HepG2 (cell line): ENCODE data around the gene OLAH. TPM values are rescaled to one million over a fixed set of nuclear protein-coding genes. Genes with fewer than 3 reads are reported as not detected.

ENCODE experiments used
- ATAC-seq: fragments of 200-7000 bp; cut with Tn5 transposase; 3 replicates; pipeline ENCODE4 v1.9.1; 2020; ENCODE audit warnings: mild to moderate bottlenecking, moderate library complexity
- BruUV-seq: library from RNA; stranded (reverse); fragments of 400-500 nt; replicated peaks from 2 replicates; lab custom pipeline; 2021; lab: Mats Ljungman, UMichigan
- CTCF ChIA-PET: fragments of 300-600 bp; formaldehyde crosslinking; extraction: SDS; loops from one replicate; lab custom pipeline; 2021; ENCODE audit warnings: low total read pairs, inconsistent platforms, low intra/inter-chr PET ratio; lab: Yijun Ruan, JAX
- POLR2A ChIA-PET: fragments of 350-600 bp; sonication (Branson Sonifier 250); formaldehyde crosslinking; loops from one replicate; lab custom pipeline; 2020; ENCODE audit warnings: antibody characterized with exemption, inconsistent platforms; lab: Yijun Ruan, JAX
- DNase-seq: peaks from one replicate; pipeline ENCODE4 v3.0.0-alpha.2; 2015; ENCODE audit warnings: low spot score
- FAIRE-seq: peaks from 3 replicates; lab custom pipeline; 2011; peaks lifted over from hg19 to GRCh38; lab: Jason Lieb, UNC
- H2AFZ ChIP-seq: one replicate; pipeline ENCODE4 v1.6.1; 2011; ENCODE audit warnings: low read length, inconsistent platforms
- H3K27ac ChIP-seq: fragments of 300-600 bp; 3 replicates; pipeline ENCODE4 v1.8.0; 2011; ENCODE audit warnings: mixed run types, mild to moderate bottlenecking, mixed read lengths, low read length, inconsistent platforms; ENCODE audit not compliant: insufficient read depth; ENCODE audit errors: extremely low read length
- H3K27me3 ChIP-seq, 2 experiments: fragments of 200-600 bp in 1 of 2; 2 replicates in 1 of 2; 3 replicates in 1 of 2; pipeline versions ENCODE4 v1.6.0 to v1.8.0; 2011; ENCODE audit warnings: low read length in 2 of 2, mild to moderate bottlenecking in 2 of 2, moderate library complexity in 2 of 2, inconsistent platforms in 1 of 2; ENCODE audit not compliant: insufficient read depth in 2 of 2, control insufficient read depth in 1 of 2
- H3K36me3 ChIP-seq, 2 experiments: fragments of 200-600 bp in 1 of 2; replicated peaks in 1 of 2; 2 replicates in 1 of 2; 3 replicates in 1 of 2; pipeline versions ENCODE4 v1.5.1 to v1.8.0; 2011; ENCODE audit warnings: low read length in 2 of 2, inconsistent platforms in 1 of 2; ENCODE audit not compliant: insufficient read depth in 2 of 2, control insufficient read depth in 1 of 2
- H3K4me1 ChIP-seq: 2 replicates; pipeline ENCODE4 v1.5.1; 2012; ENCODE audit warnings: low read length, inconsistent platforms; ENCODE audit not compliant: insufficient read depth
- H3K4me2 ChIP-seq: 2 replicates; pipeline ENCODE4 v1.6.0; 2011; ENCODE audit warnings: low read depth, low read length, inconsistent platforms
- H3K4me3 ChIP-seq, 3 experiments: fragments of 200-600 bp in 1 of 3; sonication (generic), shearing (Covaris generic) in 1 of 3; replicated peaks in 1 of 3; 2 replicates each; pipeline ENCODE4 v1.5.1; 2011 to 2016; ENCODE audit warnings: low read length in 3 of 3, inconsistent platforms in 2 of 3, low read depth in 2 of 3, mild to moderate bottlenecking in 2 of 3, control low read depth in 1 of 3, mixed read lengths in 1 of 3; ENCODE audit not compliant: insufficient read depth in 1 of 3
- H3K79me2 ChIP-seq: one replicate; pipeline ENCODE4 v1.6.1; 2011; ENCODE audit warnings: low read length, inconsistent platforms; ENCODE audit not compliant: insufficient read depth
- H3K9ac ChIP-seq: 2 replicates; pipeline ENCODE4 v1.6.0; 2011; ENCODE audit warnings: mild to moderate bottlenecking, low read depth, low read length, inconsistent platforms; ENCODE audit not compliant: insufficient read depth
- H3K9me3 ChIP-seq: 2 replicates; pipeline ENCODE4 v1.5.1; 2012; ENCODE audit warnings: mild to moderate bottlenecking, low read length
- H4K20me1 ChIP-seq: 2 replicates; pipeline ENCODE4 v1.6.0; 2011; ENCODE audit warnings: inconsistent platforms, mild to moderate bottlenecking, low read length, moderate library complexity; ENCODE audit not compliant: insufficient read depth
- DBP ChIP-seq: sonication (generic); formaldehyde crosslinking; IDR thresholded peaks from 2 replicates; pipeline ENCODE4 v1.4.0; 2020; ENCODE audit warnings: missing genetic modification reagents; ENCODE audit errors: not compliant biosample characterization
- DPF2 ChIP-seq: sonication (generic); formaldehyde crosslinking; IDR thresholded peaks from 2 replicates; pipeline ENCODE4 v1.4.0; 2020; ENCODE audit warnings: mild to moderate bottlenecking, low read depth, missing genetic modification reagents, borderline replicate concordance
- EED ChIP-seq: sonication (generic); formaldehyde crosslinking; IDR thresholded peaks from 2 replicates; pipeline ENCODE4 v1.5.0; 2020; ENCODE audit warnings: mild to moderate bottlenecking, missing genetic modification reagents
- ELF3 ChIP-seq: IDR thresholded peaks from 2 replicates; pipeline ENCODE4 v1.6.1; 2016; ENCODE audit warnings: missing genetic modification reagents, missing compliant biosample characterization
- MAFF ChIP-seq: IDR thresholded peaks from 2 replicates; pipeline ENCODE4 v1.6.1; 2011; ENCODE audit warnings: low read depth, low read length, improper control_type of control experiment
- NAIF1 ChIP-seq: sonication (generic); formaldehyde crosslinking; IDR thresholded peaks from 2 replicates; pipeline ENCODE4 v1.5.0; 2020; ENCODE audit warnings: mild to moderate bottlenecking, missing genetic modification reagents, borderline replicate concordance
- SMC3 ChIP-seq: IDR thresholded peaks from 2 replicates; pipeline ENCODE4 v1.6.1; 2011; ENCODE audit warnings: low read length, improper control_type of control experiment
- USF2 ChIP-seq, 2 experiments: sonication (generic) in 1 of 2; formaldehyde crosslinking in 1 of 2; IDR thresholded peaks; 2 replicates each; pipeline versions ENCODE4 v1.5.1 to v1.6.1; 2011 to 2020; ENCODE audit warnings: borderline replicate concordance in 1 of 2, low read depth in 1 of 2, low read length in 1 of 2, mild to moderate bottlenecking in 1 of 2, missing genetic modification reagents in 1 of 2, moderate library complexity in 1 of 2
- YEATS4 ChIP-seq: sonication (generic); formaldehyde crosslinking; IDR thresholded peaks from 2 replicates; pipeline ENCODE4 v1.4.0; 2020; ENCODE audit warnings: missing genetic modification reagents, borderline replicate concordance
- ZFP90 ChIP-seq: sonication (generic); formaldehyde crosslinking; IDR thresholded peaks from 2 replicates; pipeline ENCODE4 v1.8.0; 2022; ENCODE audit warnings: missing genetic modification reagents, mild to moderate bottlenecking, inconsistent platforms, borderline replicate concordance
- ZNF530 ChIP-seq: sonication (generic); formaldehyde crosslinking; IDR thresholded peaks from 2 replicates; pipeline ENCODE4 v1.5.0; 2020; ENCODE audit warnings: low read depth, mild to moderate bottlenecking, missing genetic modification reagents
- ZNF720 ChIP-seq: sonication (generic); formaldehyde crosslinking; IDR thresholded peaks from 2 replicates; pipeline ENCODE4 v1.4.0; 2020; ENCODE audit warnings: missing genetic modification reagents
- ZNF75D ChIP-seq: sonication (generic); formaldehyde crosslinking; IDR thresholded peaks from 2 replicates; pipeline ENCODE4 v1.8.1; 2023; ENCODE audit warnings: missing genetic modification reagents, mild to moderate bottlenecking, borderline replicate concordance
- ZNF879 ChIP-seq: sonication (generic); formaldehyde crosslinking; IDR thresholded peaks from 2 replicates; pipeline ENCODE4 v1.8.1; 2023; ENCODE audit warnings: missing genetic modification reagents
- WGBS: methylation state at CpG from one replicate; pipeline ENCODE4 v1.1.6; 2017; ENCODE audit warnings: low lambda C conversion rate; 5-methylcytosine and 5-hydroxymethylcytosine counted together
- in situ Hi-C: cut with HindIII; loops from 2 replicates; pipeline ENCODE4 v1.10.0; 2017; ENCODE audit warnings: low pct_unique_long_range_greater_than_20kb; ENCODE audit not compliant: extremely low pct_ligation_motif_present
- intact Hi-C: fragments of 100-400 bp; cut with micrococcal nuclease; formaldehyde crosslinking; loops from one replicate; pipeline ENCODE4 v1.10.0; 2022; ENCODE audit not compliant: unreplicated experiment
- polyA plus RNA-seq, 8 experiments: library from polyadenylated mRNA; depleted of rRNA in 3 of 8; stranded (reverse) in 7 of 8; unstranded in 1 of 8; fragments of >200 nt; fragmentation: Illumina TruSeq in 4 of 8; extraction: Trizol in 4 of 8; gene quantifications; 2 replicates each; pipeline versions ENCODE4 v1.2.1 to v1.2.3, GENCODE V29; 2011 to 2016; ENCODE audit warnings: low read depth in 4 of 8, missing spikeins in 1 of 8, mixed read lengths in 1 of 8; ENCODE audit not compliant: insufficient read depth in 1 of 8
- total RNA-seq, 5 experiments: library from RNA; depleted of rRNA; stranded (reverse); fragments of >200 nt; fragmentation: Illumina TruSeq; extraction: Trizol; gene quantifications; 2 replicates each; pipeline ENCODE4 v1.2.3, GENCODE V29; 2016; ENCODE audit warnings: low read depth in 1 of 5
- TF ChIP-seq, protein P1 (sequence below): sonication (generic); formaldehyde crosslinking; IDR thresholded peaks from 2 replicates; pipeline ENCODE4 v1.4.0; 2020; ENCODE audit warnings: mild to moderate bottlenecking, missing genetic modification reagents
- TF ChIP-seq, protein P2 (sequence below): sonication (generic); formaldehyde crosslinking; IDR thresholded peaks from 2 replicates; pipeline ENCODE4 v1.5.0; 2020; ENCODE audit warnings: missing genetic modification reagents
- TF ChIP-seq, protein P3 (sequence below): sonication (generic); formaldehyde crosslinking; IDR thresholded peaks from 2 replicates; pipeline ENCODE4 v1.5.0; 2020; ENCODE audit warnings: missing genetic modification reagents
- TF ChIP-seq, protein P4 (sequence below): sonication (generic); formaldehyde crosslinking; IDR thresholded peaks from 2 replicates; pipeline ENCODE4 v1.9.0; 2021; ENCODE audit warnings: missing genetic modification reagents, mild to moderate bottlenecking, borderline replicate concordance

The OLAH gene
- total and polyA plus RNA-seq, 2 of the 13 experiments (the other 11 are each of a cell fraction or from before 2014, with no cell fraction given): 0.13 TPM; not detected in 1

- 55% methylated on average over 5 of the region's 5 CpGs for WGBS
- no peaks in the 10 kb centered on the region for H3K27me3 ChIP-seq
- no peaks in the 10 kb centered on the region for H3K9me3 ChIP-seq
- no peak overlapping the region for H3K9ac ChIP-seq
- peaks cover 8% of the 10 kb centered on the region for H3K4me1 ChIP-seq
- H2AFZ ChIP-seq: no peak overlapping the region
- POLR2A ChIA-PET: no interaction called here
- CTCF ChIA-PET: no interaction called here
- H4K20me1 ChIP-seq: no peaks in the 10 kb centered on the region
- no peak overlapping the region for H3K4me3 ChIP-seq
- DNase-seq (no peak), ATAC-seq (no peak), FAIRE-seq (no peak)
- in situ Hi-C loops: no loop called here
- no TSS peak for BruUV-seq
- no peaks in the 10 kb centered on the region for H3K79me2 ChIP-seq
- intact Hi-C loops: no loop called here
- no peaks in the 10 kb centered on the region for H3K36me3 ChIP-seq
- H3K4me2 ChIP-seq: no peak overlapping the region
- H3K27ac ChIP-seq: no peak overlapping the region
- TF ChIP-seq SMC3: no peak
- TF ChIP-seq ZNF530 (CRISPR knock-in tag): no peak
- TF ChIP-seq ZFP90 (CRISPR knock-in tag): no peak
- no peak for TF ChIP-seq EED (CRISPR knock-in tag)
- TF ChIP-seq ELF3: no peak
- TF ChIP-seq, protein P1, sequence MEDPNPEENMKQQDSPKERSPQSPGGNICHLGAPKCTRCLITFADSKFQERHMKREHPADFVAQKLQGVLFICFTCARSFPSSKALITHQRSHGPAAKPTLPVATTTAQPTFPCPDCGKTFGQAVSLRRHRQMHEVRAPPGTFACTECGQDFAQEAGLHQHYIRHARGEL (CRISPR knock-in tag): no peak
- TF ChIP-seq, protein P2, sequence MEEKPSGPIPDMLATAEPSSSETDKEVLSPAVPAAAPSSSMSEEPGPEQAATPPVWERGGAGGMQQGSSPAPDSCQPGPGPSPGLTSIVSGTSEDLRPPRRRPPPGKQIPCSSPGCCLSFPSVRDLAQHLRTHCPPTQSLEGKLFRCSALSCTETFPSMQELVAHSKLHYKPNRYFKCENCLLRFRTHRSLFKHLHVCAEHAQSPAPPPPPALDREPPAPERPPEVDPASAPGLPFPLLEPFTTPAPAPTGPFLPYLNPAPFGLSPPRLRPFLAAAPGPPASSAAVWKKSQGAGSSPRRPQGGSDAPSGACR (CRISPR knock-in tag): no peak
- no peak for TF ChIP-seq NAIF1
- no peak for TF ChIP-seq ZNF720
- TF ChIP-seq, protein P3, sequence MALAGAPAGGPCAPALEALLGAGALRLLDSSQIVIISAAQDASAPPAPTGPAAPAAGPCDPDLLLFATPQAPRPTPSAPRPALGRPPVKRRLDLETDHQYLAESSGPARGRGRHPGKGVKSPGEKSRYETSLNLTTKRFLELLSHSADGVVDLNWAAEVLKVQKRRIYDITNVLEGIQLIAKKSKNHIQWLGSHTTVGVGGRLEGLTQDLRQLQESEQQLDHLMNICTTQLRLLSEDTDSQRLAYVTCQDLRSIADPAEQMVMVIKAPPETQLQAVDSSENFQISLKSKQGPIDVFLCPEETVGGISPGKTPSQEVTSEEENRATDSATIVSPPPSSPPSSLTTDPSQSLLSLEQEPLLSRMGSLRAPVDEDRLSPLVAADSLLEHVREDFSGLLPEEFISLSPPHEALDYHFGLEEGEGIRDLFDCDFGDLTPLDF (CRISPR knock-in tag): no peak
- TF ChIP-seq MAFF: no peak
- TF ChIP-seq USF2 (IDR thresholded peaks at IDR 0.05; ENCODE audit: low read depth, low read length): no peak
- no peak for TF ChIP-seq USF2 (CRISPR knock-in tag; IDR thresholded peaks at IDR 0.05; ENCODE audit: borderline replicate concordance)
- TF ChIP-seq ZNF75D (CRISPR knock-in tag): no peak
- TF ChIP-seq DBP (CRISPR knock-in tag): no peak
- TF ChIP-seq ZNF879 (CRISPR knock-in tag): no peak
- TF ChIP-seq YEATS4 (CRISPR knock-in tag): no peak
- TF ChIP-seq DPF2 (CRISPR knock-in tag): no peak
- TF ChIP-seq, protein P4, sequence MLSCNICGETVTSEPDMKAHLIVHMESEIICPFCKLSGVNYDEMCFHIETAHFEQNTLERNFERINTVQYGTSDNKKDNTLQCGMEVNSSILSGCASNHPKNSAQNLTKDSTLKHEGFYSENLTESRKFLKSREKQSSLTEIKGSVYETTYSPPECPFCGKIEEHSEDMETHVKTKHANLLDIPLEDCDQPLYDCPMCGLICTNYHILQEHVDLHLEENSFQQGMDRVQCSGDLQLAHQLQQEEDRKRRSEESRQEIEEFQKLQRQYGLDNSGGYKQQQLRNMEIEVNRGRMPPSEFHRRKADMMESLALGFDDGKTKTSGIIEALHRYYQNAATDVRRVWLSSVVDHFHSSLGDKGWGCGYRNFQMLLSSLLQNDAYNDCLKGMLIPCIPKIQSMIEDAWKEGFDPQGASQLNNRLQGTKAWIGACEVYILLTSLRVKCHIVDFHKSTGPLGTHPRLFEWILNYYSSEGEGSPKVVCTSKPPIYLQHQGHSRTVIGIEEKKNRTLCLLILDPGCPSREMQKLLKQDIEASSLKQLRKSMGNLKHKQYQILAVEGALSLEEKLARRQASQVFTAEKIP (CRISPR knock-in tag): no peak
Observed at GRCh38 chr10:15091418-15091817, 47.7 kb downstream of the OLAH start.
